HCT116 (cell line): ENCODE measurements around the gene PEX11G. TPM values are rescaled to one million over a fixed set of nuclear protein-coding genes. Genes with fewer than 3 reads are reported as not detected.
"Not testable (repeated sequence)": the region's sequence is repeated elsewhere in the genome, so short reads cannot be mapped to it uniquely, and the experiment has no call there.

Experiments used
- ATAC-seq: fragments of 200-7000 bp; cut with Tn5 transposase; 2 replicates; pipeline ENCODE4 v1.9.1; 2020; ENCODE audit warnings: mild to moderate bottlenecking, moderate library complexity
- BruUV-seq: library from RNA; stranded (reverse); fragments of 400-500 nt; replicated peaks from 2 replicates; lab custom pipeline; 2021; lab: Mats Ljungman, UMichigan
- CTCF ChIA-PET: fragments of 300-600 bp; sonication (Branson Sonifier 250); formaldehyde crosslinking; loops from one replicate; lab custom pipeline; 2021; ENCODE audit warnings: antibody characterized with exemption; lab: Charles Lee
- POLR2A ChIA-PET: fragments of 300-600, 350-600 bp; sonication (Branson Sonifier 250); formaldehyde crosslinking; loops from one replicate; lab custom pipeline; 2021; ENCODE audit warnings: antibody characterized with exemption; lab: Charles Lee
- RAD21 ChIA-PET, 2 experiments: fragments of 300-600 bp; sonication (Branson Sonifier 250); formaldehyde crosslinking; loops; one replicate each; lab custom pipeline; 2023; ENCODE audit warnings: low total read pairs in 2 of 2; ENCODE audit not compliant: uncharacterized antibody in 2 of 2, unreplicated experiment in 2 of 2, low non-redundant PET in 1 of 2; lab: Charles Lee
- DNase-seq: peaks from one replicate; pipeline ENCODE4 v3.0.0-alpha.2; 2010; ENCODE audit warnings: low read depth, low spot score
- H2AFZ ChIP-seq: fragments of 200-600 bp; shearing (Covaris generic), sonication (generic); 2 replicates; pipeline ENCODE4 v1.6.1; 2017; ENCODE audit warnings: low read depth, mixed run types, mixed read lengths, antibody characterized with exemption, low read length; ENCODE audit not compliant: poor library complexity, severe bottlenecking
- H3K27ac ChIP-seq: 2 replicates; pipeline ENCODE4 v1.5.1; 2012; ENCODE audit warnings: low read depth, low read length
- H3K27me3 ChIP-seq: fragments of 200-600 bp; sonication (generic); 2 replicates; pipeline ENCODE4 v1.6.1; 2016; ENCODE audit warnings: mixed run types, low read length, mixed read lengths; ENCODE audit not compliant: insufficient read depth
- H3K36me3 ChIP-seq, 2 experiments: fragments of 200-500 bp in 1 of 2; fragments of 200-600 bp in 1 of 2; sonication (Bioruptor generic) in 1 of 2; sonication (generic) in 1 of 2; 2 replicates each; pipeline versions ENCODE4 v1.5.1 to v1.6.1; 2014 to 2016; ENCODE audit warnings: low read length in 2 of 2, inconsistent platforms in 1 of 2, mixed read lengths in 1 of 2, mixed run types in 1 of 2; ENCODE audit not compliant: insufficient read depth in 2 of 2, control insufficient read depth in 1 of 2
- H3K4me1 ChIP-seq, 2 experiments: fragments of 200-600 bp in 1 of 2; sonication (generic) in 1 of 2; 2 replicates each; pipeline versions ENCODE4 v1.5.1 to v1.6.1; 2012 to 2017; ENCODE audit warnings: low read length in 2 of 2, inconsistent platforms in 1 of 2, mild to moderate bottlenecking in 1 of 2, mixed read lengths in 1 of 2, mixed run types in 1 of 2, moderate library complexity in 1 of 2; ENCODE audit not compliant: insufficient read depth in 2 of 2, control insufficient read depth in 1 of 2
- H3K4me2 ChIP-seq: fragments of 200-600 bp; sonication (generic); 2 replicates; pipeline ENCODE4 v1.6.1; 2017; ENCODE audit warnings: mixed run types, low read length, mixed read lengths
- H3K4me3 ChIP-seq, 2 experiments: fragments of 200-600 bp in 1 of 2; sonication (generic) in 1 of 2; replicated peaks in 1 of 2; 2 replicates each; pipeline ENCODE4 v1.5.1; 2011 to 2016; ENCODE audit warnings: low read length in 2 of 2, control low read depth in 1 of 2, low read depth in 1 of 2, mild to moderate bottlenecking in 1 of 2, mixed read lengths in 1 of 2, mixed run types in 1 of 2
- H3K79me2 ChIP-seq: fragments of 200-600 bp; sonication (generic); 2 replicates; pipeline ENCODE4 v1.6.1; 2017; ENCODE audit warnings: mild to moderate bottlenecking, mixed run types, low read length, moderate library complexity, mixed read lengths; ENCODE audit not compliant: insufficient read depth
- H3K9ac ChIP-seq: fragments of 200-600 bp; sonication (generic); 2 replicates; pipeline ENCODE4 v1.6.1; 2016; ENCODE audit warnings: low read length, mixed read lengths
- H3K9me2 ChIP-seq: fragments of 200-600 bp; sonication (generic), shearing (Covaris generic); 2 replicates; pipeline ENCODE4 v1.6.1; 2017; ENCODE audit warnings: mixed run types, mild to moderate bottlenecking, moderate library complexity; ENCODE audit not compliant: insufficient read depth
- H3K9me3 ChIP-seq, 2 experiments: fragments of 200-500 bp in 1 of 2; fragments of 200-600 bp in 1 of 2; sonication (Bioruptor generic) in 1 of 2; sonication (generic) in 1 of 2; 2 replicates each; pipeline ENCODE4 v1.6.1; 2014 to 2017; ENCODE audit warnings: low read length in 2 of 2, mixed read lengths in 2 of 2, inconsistent platforms in 1 of 2, low read depth in 1 of 2, mild to moderate bottlenecking in 1 of 2, mixed run types in 1 of 2, moderate library complexity in 1 of 2; ENCODE audit not compliant: control insufficient read depth in 1 of 2, insufficient read depth in 1 of 2
- H4K20me1 ChIP-seq: fragments of 200-600 bp; sonication (generic), shearing (Covaris generic); 2 replicates; pipeline ENCODE4 v1.6.1; 2017; ENCODE audit warnings: mixed run types, mild to moderate bottlenecking, moderate library complexity; ENCODE audit not compliant: insufficient read depth
- EGR1 ChIP-seq: IDR thresholded peaks from 2 replicates; pipeline ENCODE4 v1.6.1; 2012; ENCODE audit warnings: low read depth
- intact Hi-C: fragments of 100-400 bp; cut with micrococcal nuclease; formaldehyde crosslinking; loops from 2 replicates; pipeline ENCODE4 v1.10.0; 2022
- total RNA-seq: library from RNA; stranded (reverse); gene quantifications from one replicate; pipeline ENCODE4 v1.2.1, GENCODE V29; 2021; ENCODE audit not compliant: unreplicated experiment

Gene PEX11G
- total RNA-seq, 1 experiment from 2014 or later: 6.4 TPM

DNA sequence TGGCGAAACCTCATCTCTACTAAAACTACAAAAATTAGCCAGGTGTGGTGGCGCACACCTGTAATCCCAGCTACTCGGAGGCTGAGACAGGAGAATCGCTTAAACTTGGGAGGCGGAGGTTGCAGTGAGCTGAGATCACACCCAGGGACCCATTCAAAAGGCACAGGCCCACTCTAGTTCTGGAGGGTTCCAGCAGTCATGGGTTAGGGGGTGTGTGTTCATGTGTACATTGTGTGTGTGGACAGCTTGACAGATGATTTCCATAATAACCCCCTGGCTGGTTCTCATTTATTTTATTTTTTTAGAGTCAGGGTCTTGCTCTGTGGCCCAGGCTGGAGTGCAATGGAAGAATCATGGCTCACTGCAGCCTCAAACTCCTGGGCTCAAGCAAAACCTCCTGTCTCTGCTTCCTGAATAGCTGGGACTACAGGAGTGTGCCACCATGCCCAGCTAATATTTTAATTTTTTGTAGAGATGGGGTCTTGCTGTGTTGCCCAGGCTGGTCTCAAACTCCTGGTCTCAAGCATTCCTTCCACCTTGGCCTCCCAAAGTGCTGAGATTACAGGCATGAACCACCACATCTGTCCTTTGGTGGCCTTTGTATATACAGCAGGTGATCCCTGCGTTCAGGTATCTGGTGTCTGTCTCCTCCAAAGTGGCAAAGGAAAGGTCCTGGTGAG is 39.3 kb downstream of the PEX11G start:
- H2AFZ ChIP-seq, H3K27me3 ChIP-seq, H4K20me1 ChIP-seq, H3K27ac ChIP-seq, RAD21 ChIA-PET, DNase-seq, intact Hi-C loops, H3K9ac ChIP-seq, ATAC-seq, H3K4me1 ChIP-seq, H3K9me2 ChIP-seq, BruUV-seq, CTCF ChIA-PET, H3K4me2 ChIP-seq, POLR2A ChIA-PET, H3K4me3 ChIP-seq: not testable (repeated sequence)
- peaks cover 0 to 20% of the 10 kb centered on the region in 2 experiments; a peak in 1 of 4 replicates for H3K9me3 ChIP-seq
- peaks cover 13% of the 10 kb centered on the region; the same call in 1 of the 2 replicates for H3K79me2 ChIP-seq
- peaks cover 12 to 44% of the 10 kb centered on the region in 2 experiments for H3K36me3 ChIP-seq

GRCh38 chr19:7447648-7448047 is 41.2 kb downstream of the PEX11G start:
- Histone ChIP-seq H3K9me3 (peaks cover 0 to 8% of the 10 kb centered on the region in 2 experiments; a peak in 1 of 4 replicates), H3K27me3 (no peaks in the 10 kb centered on the region), H3K36me3 (peaks cover 8 to 34% of the 10 kb centered on the region in 2 experiments; a peak in 3 of 4 replicates), H4K20me1 (no peaks in the 10 kb centered on the region), H3K4me2 (no peak overlapping the region), H3K79me2 (peaks cover 8% of the 10 kb centered on the region; the same call in 1 of the 2 replicates), H3K9ac (no peak overlapping the region), H2AFZ (no peak overlapping the region), H3K4me1 (no peaks in the 10 kb centered on the region), H3K27ac (no peak overlapping the region), H3K4me3 (no peak overlapping the region), H3K9me2 (no peaks in the 10 kb centered on the region)
- intact Hi-C loops: no loop called here
- no peak for DNase-seq
- ChIA-PET RAD21 (no interaction called here), CTCF (no interaction called here), POLR2A (no interaction called here)
- no TSS peak for BruUV-seq
- TF ChIP-seq EGR1: no peak
- no peak for ATAC-seq
